ENCODE measurements around the gene CAMK1G. TPM values are rescaled to one million over a fixed set of nuclear protein-coding genes. Genes with fewer than 3 reads are reported as not detected.

CAMK1G gene
- total RNA-seq, 4 donors from 2014 or later = 0.21 to 4.9 TPM; not detected in 2

DNA sequence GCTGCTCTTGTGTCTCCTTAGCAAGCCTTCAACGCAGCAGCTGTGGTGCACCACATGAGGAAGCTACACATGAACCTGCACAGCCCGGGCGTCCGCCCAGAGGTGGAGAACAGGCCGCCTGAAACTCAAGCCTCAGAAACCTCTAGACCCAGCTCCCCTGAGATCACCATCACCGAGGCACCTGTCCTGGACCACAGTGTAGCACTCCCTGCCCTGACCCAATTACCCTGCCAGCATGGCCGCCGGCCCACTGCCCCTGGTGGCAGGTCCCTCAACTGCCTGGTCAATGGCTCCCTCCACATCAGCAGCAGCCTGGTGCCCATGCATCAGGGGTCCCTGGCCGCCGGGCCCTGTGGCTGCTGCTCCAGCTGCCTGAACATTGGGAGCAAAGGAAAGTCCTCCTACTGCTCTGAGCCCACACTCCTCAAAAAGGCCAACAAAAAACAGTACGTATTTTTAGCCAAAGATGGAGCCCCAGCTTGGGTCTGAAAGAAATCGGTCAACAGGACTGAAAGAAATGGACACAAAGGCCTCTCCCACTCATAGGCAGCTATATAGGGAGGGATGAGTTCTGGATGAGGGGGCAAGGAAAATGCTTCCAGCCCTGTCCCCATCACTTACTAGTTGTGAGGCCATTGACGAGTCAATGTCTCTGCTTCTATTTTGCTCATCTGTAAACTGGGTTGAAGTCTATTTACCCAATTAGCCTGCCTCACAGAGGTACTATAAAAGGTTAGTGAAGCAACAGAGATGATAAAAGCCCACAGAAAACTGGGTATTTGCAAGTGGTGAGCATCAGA is 28.5 kb downstream of the CAMK1G start:
- H3K27ac ChIP-seq = no peak overlapping the region
- DNase-seq (ENCODE audit: low spot score in 2 of 2) = no peak
- H3K27me3 ChIP-seq = no peaks in the 10 kb centered on the region
- H3K4me3 ChIP-seq = no peak overlapping the region
- H3K4me1 ChIP-seq = no peaks in the 10 kb centered on the region
- TF ChIP-seq EP300 (IDR thresholded peaks at IDR 0.05) (no peak), POLR2A (IDR thresholded peaks at IDR 0.05) (no peak)
- TF ChIP-seq, protein P1, sequence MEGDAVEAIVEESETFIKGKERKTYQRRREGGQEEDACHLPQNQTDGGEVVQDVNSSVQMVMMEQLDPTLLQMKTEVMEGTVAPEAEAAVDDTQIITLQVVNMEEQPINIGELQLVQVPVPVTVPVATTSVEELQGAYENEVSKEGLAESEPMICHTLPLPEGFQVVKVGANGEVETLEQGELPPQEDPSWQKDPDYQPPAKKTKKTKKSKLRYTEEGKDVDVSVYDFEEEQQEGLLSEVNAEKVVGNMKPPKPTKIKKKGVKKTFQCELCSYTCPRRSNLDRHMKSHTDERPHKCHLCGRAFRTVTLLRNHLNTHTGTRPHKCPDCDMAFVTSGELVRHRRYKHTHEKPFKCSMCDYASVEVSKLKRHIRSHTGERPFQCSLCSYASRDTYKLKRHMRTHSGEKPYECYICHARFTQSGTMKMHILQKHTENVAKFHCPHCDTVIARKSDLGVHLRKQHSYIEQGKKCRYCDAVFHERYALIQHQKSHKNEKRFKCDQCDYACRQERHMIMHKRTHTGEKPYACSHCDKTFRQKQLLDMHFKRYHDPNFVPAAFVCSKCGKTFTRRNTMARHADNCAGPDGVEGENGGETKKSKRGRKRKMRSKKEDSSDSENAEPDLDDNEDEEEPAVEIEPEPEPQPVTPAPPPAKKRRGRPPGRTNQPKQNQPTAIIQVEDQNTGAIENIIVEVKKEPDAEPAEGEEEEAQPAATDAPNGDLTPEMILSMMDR (IDR thresholded peaks at IDR 0.05) = no peak
- 85 to 86% methylated on average over 9 to 10 of the region's 13 CpGs for WGBS, 2 donors
- H3K9me3 ChIP-seq = no peaks in the 10 kb centered on the region
- no peaks in the 10 kb centered on the region for H3K36me3 ChIP-seq

DNA sequence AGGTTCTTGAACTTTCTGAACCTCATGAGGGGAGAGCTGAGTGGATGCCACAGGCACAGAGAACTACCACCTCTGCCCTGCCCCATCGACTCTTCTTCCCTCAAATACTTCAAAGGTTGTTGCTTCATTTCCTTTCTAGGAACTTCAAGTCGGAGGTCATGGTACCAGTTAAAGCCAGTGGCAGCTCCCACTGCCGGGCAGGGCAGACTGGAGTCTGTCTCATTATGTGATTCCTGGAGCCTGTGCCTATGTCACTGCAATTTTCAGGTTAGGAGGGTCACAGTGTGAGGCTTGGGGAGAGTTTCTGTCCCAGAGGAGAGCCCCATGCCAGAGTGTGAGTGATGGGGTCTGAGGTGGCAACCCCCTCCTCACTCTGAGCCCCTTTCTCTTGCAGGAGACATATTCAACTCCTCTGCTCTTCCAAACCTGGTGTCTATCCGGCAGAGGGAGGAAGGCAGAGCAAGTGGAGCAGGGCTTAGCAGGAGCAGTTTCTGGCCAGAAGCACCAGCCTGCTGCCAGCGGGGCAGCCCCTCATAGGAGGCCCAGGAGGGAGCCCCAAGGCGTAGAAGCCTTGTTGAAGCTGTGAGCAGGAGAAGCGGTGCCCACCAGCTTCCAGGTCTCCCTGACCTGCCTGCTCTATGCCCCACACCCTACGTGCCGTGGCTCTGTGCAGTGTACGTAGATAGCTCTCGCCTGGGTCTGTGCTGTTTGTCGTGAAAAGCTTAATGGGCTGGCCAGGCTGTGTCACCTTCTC is 29.3 kb downstream of the CAMK1G start:
- DNase-seq (ENCODE audit: low spot score in 2 of 2) = no peak
- no peaks in the 10 kb centered on the region for H3K27me3 ChIP-seq
- no peaks in the 10 kb centered on the region for H3K36me3 ChIP-seq
- WGBS, 2 donors = 80 to 85% methylated on average over 10 to 12 of the region's 12 CpGs
- H3K9me3 ChIP-seq = no peaks in the 10 kb centered on the region
- TF ChIP-seq, protein P1 (IDR thresholded peaks at IDR 0.05) = no peak
- TF ChIP-seq POLR2A (IDR thresholded peaks at IDR 0.05) = no peak
- TF ChIP-seq EP300 (IDR thresholded peaks at IDR 0.05) = no peak
- H3K4me1 ChIP-seq = no peaks in the 10 kb centered on the region
- H3K4me3 ChIP-seq = no peak overlapping the region
- no peak overlapping the region for H3K27ac ChIP-seq

DNA sequence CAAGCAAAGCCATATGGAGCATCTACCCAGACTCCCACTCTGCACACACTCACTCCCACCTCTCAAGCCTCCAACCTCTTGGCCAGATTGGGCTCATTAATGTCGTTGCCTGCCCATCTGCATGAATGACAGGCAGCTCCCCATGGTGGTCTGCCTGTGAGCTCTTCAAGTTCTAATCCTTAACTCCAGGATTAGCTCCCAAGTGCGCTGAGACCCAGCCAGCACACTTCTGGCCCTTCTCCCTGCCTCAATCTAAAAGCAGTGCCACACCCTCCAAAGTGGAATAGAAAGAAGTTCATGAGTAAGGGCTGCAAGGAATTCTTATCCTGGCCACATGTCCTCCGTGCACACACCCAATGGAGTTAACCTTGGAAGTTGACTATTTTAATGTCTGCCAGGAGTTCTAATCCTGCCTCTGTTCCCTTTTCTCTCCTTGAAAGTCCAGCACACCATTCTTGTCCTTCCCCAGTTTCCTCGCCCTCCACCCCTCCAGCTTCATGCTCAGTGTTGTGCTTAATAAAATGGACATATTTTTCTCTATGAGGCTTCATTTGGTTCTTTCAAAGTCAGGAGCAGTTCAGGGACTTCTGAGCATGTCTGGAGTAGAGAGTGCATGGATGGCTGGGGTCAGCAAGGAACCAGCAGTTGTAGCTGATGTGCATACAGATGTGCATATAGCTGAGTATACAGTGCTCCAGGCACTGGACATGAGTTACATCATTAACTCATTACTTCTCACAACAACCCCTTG is 30.1 kb downstream of the CAMK1G start:
- WGBS, 2 donors = 67 to 68% methylated on average over 4 of the region's 4 CpGs
- Histone ChIP-seq H3K4me3 (no peak overlapping the region), H3K4me1 (no peaks in the 10 kb centered on the region), H3K9me3 (no peaks in the 10 kb centered on the region), H3K27me3 (no peaks in the 10 kb centered on the region), H3K36me3 (no peaks in the 10 kb centered on the region), H3K27ac (no peak overlapping the region)
- no peak for DNase-seq (ENCODE audit: low spot score in 2 of 2)
- TF ChIP-seq, protein P1 (IDR thresholded peaks at IDR 0.05) = no peak
- TF ChIP-seq EP300 (IDR thresholded peaks at IDR 0.05) = no peak
- TF ChIP-seq POLR2A (IDR thresholded peaks at IDR 0.05) = no peak

DNA sequence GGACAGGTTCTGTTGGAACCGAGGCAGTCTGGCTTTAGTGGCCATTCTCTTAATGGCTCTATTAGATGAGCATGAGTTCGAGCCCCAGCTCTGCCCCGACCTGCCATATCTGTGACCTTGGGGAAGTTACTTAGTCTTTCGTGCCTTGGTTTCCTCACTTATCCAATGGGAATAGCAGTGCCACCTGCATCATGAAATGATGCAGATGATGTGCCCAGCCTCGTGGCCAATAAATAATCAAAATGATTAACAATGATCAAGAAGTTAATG is 30.6 kb downstream of the CAMK1G start:
- H3K4me1 ChIP-seq = no peaks in the 10 kb centered on the region
- H3K36me3 ChIP-seq = no peaks in the 10 kb centered on the region
- TF ChIP-seq EP300 (IDR thresholded peaks at IDR 0.05) = no peak
- TF ChIP-seq POLR2A (IDR thresholded peaks at IDR 0.05) = no peak
- TF ChIP-seq, protein P1 (IDR thresholded peaks at IDR 0.05) = no peak
- H3K27me3 ChIP-seq = no peaks in the 10 kb centered on the region
- no peak for DNase-seq (ENCODE audit: low spot score in 2 of 2)
- 87 to 91% methylated on average over 5 of the region's 5 CpGs for WGBS, 2 donors
- H3K4me3 ChIP-seq = no peak overlapping the region
- no peaks in the 10 kb centered on the region for H3K9me3 ChIP-seq
- no peak overlapping the region for H3K27ac ChIP-seq

DNA sequence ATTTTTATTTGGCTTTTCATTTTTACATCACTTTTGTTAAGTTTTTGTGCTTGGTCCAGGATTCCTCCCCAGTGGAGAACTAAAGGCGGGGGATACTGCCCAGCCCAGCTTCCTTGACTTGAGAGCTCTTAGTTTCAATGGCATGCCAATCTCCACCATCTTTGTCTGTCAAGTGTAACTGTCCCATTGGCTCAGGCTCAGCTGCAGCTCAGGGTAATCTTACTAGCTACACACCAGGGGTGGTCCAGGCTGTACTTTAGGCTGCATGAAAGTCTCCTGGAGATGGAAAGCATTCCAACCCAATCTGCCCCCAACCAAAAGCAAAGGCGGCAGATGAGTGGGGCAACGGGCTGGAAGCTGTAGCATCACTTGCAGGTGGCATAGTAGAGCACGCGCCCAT is 31.4 kb downstream of the CAMK1G start:
- Histone ChIP-seq H3K27me3 (no peaks in the 10 kb centered on the region), H3K36me3 (no peaks in the 10 kb centered on the region), H3K9me3 (no peaks in the 10 kb centered on the region), H3K4me1 (no peaks in the 10 kb centered on the region), H3K27ac (no peak overlapping the region), H3K4me3 (no peak overlapping the region)
- no peak for TF ChIP-seq POLR2A (IDR thresholded peaks at IDR 0.05)
- TF ChIP-seq, protein P1 (IDR thresholded peaks at IDR 0.05) = no peak
- no peak for TF ChIP-seq EP300 (IDR thresholded peaks at IDR 0.05)
- 97 to 98% methylated on average over 5 of the region's 5 CpGs for WGBS, 2 donors
- no peak for DNase-seq (ENCODE audit: low spot score in 2 of 2)
